GM19351 (cell line): ENCODE results near the gene VPS13D.

Experiments used
- ATAC-seq: cut with Tn5 transposase; IDR thresholded peaks from one replicate; pipeline ENCODE4 v1.9.1; 2021; ENCODE audit warnings: mild to moderate bottlenecking, moderate library complexity; ENCODE audit not compliant: unreplicated experiment

Gene VPS13D

GRCh38 chr1:12556368-12556930, 326.6 kb downstream of the VPS13D start:
- no peak for ATAC-seq

GRCh38 chr1:12556957-12557935, 327.4 kb downstream of the VPS13D start:
- ATAC-seq, result no peak

- no peak for ATAC-seq
Measured at GRCh38 chr1:12561121-12561520, 331.3 kb downstream of the VPS13D start.
